ENCODE data around the gene OXCT1. TPM values are rescaled to one million over a fixed set of nuclear protein-coding genes. Genes with fewer than 3 reads are reported as not detected.
"Not testable (repeated sequence)": the region's sequence is repeated elsewhere in the genome, so short reads cannot be mapped to it uniquely, and the experiment has no call there.

The OXCT1 gene
- polyA plus RNA-seq, 1 donor, result 12.0 TPM

GRCh38 chr5:41722359-41722950 lies 147.8 kb downstream of the OXCT1 start:
- DNase-seq (ENCODE audit: low read depth), result no peak

DNA sequence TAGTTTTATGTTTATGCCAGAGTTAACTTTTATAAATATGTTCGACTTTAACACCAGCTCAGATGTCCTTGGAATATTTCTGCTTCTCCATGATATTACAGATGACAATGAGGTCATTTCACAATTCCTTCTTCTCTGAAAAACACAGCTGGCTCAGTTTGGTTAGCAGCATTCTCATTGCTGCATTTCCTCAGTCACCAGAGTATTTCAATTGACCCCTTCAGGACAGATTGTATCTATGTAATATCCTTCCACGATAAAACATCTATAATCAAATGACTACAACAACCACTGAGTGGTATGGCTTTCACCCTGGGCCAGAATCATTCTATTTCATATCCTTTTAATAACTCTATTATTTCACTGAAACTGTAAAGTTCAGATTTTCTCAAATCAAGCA lies 148.7 kb downstream of the OXCT1 start:
- DNase-seq (ENCODE audit: low read depth), result peak; percentile 22

GRCh38 chr5:41716382-41716781 lies 153.8 kb downstream of the OXCT1 start:
- DNase-seq (ENCODE audit: low read depth), result no peak

GRCh38 chr5:41714446-41714845 lies 155.8 kb downstream of the OXCT1 start:
- not testable (repeated sequence) for DNase-seq (ENCODE audit: low read depth)

- DNase-seq (ENCODE audit: low read depth), result no peak
Measured at GRCh38 chr5:41708604-41708940, 161.7 kb downstream of the OXCT1 start.

DNA sequence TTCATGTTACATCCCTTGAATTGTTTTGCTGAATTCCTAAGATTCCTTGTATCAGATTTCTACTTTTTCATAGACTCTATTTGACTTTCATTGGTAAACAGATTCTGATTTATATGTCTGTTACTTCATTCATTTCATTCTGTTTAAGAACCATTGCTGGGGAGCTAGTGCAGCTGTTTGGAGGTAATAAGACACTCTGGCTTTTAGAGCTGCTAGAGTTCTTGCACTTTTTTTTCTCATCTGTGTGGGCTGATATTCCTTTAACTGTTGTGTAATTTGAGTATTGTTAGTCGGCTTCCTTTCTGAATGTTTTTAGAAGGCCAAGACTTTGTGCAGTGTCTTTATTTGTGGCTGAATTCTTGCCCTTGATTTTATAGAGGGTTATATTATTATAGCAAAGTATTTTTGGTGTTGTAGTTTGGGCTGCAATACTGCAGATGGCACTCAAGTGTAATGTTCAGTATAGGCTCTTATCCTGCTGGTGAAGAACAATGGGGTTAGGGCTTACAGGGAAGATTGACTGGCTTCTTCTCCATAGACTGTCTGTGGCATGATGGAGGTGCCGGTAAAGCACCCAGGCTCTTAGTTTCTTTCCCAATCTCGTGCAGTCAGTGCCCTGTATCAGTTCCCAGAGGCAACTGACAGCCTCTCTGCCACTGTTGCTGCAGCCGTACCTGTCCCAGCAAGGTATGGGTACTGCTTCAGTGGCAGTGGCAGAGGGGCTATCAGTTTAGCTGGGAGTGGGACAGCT lies 162.2 kb downstream of the OXCT1 start:
- no peak for DNase-seq (ENCODE audit: low read depth)

DNA sequence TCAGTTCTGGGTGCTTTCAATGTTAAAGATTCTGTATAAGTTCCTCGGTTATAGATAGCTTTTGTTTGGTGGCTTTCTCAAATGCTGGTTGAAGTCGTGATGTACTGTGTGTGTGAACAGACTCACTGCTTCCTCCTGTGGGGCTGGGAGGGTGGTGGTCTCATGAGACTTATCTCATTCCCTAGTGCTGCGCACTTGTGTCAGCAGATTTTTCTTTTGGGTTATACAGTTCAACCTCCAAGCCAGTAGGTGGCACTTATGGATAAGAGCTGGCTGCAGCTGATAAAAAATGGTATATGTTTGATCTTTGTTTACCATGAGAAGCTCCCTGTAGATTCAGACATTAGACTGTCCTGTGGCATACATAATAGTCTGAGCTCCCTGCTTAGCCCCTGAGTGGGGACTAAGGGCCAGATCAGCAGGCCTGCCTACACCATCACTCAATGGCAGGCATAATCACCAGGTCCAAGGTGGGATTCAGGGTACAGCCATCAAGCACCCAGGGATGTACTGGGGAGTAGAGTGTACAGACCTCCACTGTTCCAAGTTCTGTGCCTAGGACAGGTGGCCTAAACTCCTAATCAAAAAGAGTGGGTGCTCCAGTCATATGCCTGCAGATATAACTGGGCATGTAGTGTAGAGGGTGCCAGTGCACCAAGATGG lies 174.2 kb downstream of the OXCT1 start:
- no peak for DNase-seq (ENCODE audit: low read depth)

- no peak for DNase-seq (ENCODE audit: low read depth)
Measured at GRCh38 chr5:41686767-41687166, 183.5 kb downstream of the OXCT1 start.

DNA sequence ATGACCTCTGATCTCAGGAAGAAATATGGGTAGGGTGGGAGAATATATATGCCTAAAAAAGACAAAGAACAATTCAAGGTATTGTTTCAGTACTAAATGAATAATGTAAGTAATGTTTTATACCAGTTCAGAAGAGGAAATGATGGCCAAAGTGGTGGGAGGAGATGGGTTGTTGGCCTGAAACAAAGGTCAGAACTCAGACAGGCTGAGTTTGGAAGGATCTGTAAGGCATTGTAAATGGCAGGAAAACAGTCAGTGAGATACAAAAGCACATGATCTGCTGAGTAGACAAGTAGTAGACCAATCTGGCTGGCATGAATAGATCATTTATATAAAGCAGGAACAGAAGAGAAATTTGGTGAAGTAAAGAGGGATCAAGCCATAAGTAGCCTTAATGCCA lies 184.0 kb downstream of the OXCT1 start:
- DNase-seq (ENCODE audit: low read depth), result no peak

DNA sequence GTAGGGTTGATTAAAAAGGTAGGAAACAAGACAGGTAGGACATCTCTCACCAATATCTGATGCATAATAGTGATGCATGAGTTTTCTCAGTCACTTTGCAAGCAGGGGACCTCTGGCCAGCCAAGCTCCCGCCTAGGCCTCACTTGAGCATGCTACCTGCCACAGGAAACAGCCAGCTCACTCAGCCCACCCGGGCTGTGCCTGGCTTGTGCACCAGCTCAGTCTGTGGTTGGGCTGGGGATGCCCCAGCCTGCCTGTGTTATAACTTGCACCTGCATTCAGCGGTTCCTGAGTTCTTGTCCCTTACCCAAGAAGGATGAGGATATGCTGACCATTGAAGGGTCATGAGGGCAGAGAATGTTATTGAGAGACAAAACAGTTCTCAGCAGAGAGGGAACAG lies 187.0 kb downstream of the OXCT1 start:
- DNase-seq (ENCODE audit: low read depth), result no peak

DNA sequence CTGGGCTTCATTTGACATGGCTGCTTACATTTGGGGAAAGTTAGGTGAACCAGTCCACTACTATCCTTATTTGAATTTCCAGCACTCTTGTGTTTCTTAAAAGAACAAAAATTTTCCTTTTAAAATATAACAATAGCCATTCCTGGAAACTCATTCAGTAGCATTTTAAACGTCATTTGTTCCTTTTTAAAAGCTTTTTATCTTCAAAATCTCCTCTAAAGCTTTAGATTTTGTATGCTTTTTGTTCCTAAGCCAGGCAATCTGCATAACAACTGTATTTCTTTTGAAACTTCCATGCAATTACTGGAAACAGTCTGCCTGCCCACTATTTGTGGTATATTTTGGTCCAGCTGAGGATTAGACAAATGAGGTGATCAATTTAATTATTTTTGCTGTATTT lies 187.6 kb downstream of the OXCT1 start:
- DNase-seq (ENCODE audit: low read depth), result no peak

- DNase-seq (ENCODE audit: low read depth), result no peak
Measured at GRCh38 chr5:41681840-41682239, 188.4 kb downstream of the OXCT1 start.

Other genes starting within 250 kb of the OXCT1 start
- 12.9 TPM for gene RIMOC1, start 33.9 kb upstream of the OXCT1 start, polyA plus RNA-seq (ENCODE audit: insufficient read length)
- gene FBXO4, start 54.9 kb upstream of the OXCT1 start, polyA plus RNA-seq (ENCODE audit: insufficient read length), result 12.9 TPM